ENCODE measurements around the gene ANKAR.

The ANKAR gene

DNA sequence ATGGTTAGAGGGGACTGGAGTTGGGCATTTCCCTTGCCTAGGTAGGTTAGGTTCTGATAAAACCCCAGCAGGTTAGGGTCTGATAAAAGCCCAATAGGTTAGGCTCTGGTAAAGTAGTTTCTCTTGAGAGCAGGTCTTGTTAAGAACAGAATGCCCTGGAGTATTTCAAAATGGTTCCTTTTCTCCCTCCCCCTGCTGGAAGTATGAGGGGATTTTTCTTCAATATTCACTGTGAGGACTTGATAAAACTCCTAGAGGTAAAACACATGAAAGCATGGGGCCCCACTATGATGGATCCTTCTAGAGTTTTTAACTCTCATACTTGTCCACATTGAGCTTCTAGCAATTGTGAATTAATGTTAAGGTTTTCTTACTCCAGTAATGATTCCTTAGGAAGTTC lies 27.6 kb downstream of the ANKAR start:
- TF ChIP-seq, protein P1, sequence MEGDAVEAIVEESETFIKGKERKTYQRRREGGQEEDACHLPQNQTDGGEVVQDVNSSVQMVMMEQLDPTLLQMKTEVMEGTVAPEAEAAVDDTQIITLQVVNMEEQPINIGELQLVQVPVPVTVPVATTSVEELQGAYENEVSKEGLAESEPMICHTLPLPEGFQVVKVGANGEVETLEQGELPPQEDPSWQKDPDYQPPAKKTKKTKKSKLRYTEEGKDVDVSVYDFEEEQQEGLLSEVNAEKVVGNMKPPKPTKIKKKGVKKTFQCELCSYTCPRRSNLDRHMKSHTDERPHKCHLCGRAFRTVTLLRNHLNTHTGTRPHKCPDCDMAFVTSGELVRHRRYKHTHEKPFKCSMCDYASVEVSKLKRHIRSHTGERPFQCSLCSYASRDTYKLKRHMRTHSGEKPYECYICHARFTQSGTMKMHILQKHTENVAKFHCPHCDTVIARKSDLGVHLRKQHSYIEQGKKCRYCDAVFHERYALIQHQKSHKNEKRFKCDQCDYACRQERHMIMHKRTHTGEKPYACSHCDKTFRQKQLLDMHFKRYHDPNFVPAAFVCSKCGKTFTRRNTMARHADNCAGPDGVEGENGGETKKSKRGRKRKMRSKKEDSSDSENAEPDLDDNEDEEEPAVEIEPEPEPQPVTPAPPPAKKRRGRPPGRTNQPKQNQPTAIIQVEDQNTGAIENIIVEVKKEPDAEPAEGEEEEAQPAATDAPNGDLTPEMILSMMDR (IDR thresholded peaks at IDR 0.05), result no peak

DNA sequence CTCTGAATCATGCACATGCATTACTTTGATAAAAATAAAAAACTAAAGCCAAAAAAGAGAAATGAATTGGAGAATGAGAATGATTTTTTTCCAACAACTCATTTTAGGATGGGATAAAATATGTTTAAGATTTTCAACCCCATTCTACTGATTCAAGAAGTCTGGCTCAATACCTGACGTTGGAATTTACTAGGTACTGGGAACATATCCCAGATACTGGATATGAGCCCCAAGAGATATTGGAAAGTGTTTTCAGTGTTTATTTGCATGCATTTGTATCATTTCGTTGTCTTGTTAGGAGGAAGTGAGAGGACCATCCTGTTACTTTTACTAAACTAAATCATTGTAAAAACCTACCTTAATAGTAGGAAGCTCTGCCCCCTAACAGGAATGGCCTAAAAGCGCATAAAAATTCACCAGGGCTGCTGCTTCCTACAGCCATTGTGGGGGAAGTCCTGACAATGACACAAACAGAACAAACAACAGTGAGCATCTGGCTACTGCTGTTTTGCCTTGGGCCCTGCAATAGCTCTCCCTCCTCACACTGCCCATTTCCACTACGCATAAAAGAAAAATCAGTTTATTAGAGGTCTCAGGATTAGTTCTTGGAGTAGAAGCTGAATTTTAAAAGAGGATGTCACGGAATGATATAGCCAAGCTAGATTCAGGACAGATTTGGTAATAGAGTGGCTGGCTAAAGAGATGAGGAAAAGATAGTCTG lies 35.2 kb downstream of the ANKAR start:
- TF ChIP-seq, protein P1 (IDR thresholded peaks at IDR 0.05), result no peak

DNA sequence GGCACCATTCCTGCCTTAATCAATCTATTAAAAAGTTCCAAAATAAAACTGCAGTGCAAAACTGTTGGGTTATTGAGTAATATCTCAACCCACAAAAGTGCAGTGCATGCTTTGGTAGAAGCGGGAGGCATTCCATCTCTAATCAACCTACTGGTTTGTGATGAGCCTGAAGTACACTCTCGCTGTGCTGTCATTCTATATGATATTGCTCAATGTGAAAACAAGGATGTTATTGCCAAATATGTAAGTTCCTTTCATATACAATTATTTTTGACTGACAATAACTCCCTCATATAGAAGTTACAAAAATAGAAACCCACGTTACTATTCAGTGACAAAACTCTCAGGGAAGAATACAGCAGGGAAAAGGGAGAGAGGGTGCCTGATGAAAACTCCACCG lies 45.1 kb downstream of the ANKAR start:
- TF ChIP-seq, protein P1 (IDR thresholded peaks at IDR 0.05), result no peak

DNA sequence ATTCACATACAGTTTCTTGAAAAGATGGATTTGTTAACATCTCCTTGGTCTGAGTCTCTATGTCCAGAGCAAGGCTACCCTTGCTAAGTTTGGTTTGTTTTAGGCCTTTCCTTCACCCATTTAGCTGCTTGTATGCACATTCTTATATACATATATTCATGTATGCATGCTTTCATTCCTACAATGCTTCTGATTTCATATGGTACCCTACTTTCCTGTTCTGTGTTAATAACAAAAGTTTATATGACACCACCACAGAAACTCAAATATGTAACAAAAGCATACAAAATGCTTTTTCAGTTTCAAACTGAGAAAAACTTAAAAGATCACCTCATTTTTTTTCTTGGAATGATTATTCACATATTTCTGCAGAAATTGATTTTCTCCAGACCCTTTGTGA lies 48.7 kb downstream of the ANKAR start:
- TF ChIP-seq, protein P1 (IDR thresholded peaks at IDR 0.05), result no peak

All from LNCAP (cell line).